Stimulated activated CD4-positive, alpha-beta T cell treated with anti-CD3 and anti-CD28 coated beads, Interleukin-2, amount 100 ng/mL, for 4 hours (primary cell): ENCODE data around the gene TGOLN2.
"Not testable (repeated sequence)": the region's sequence is repeated elsewhere in the genome, so short reads cannot be mapped to it uniquely, and the experiment has no call there.

Experiments
- DNase-seq: peaks from one replicate; pipeline ENCODE4 v3.0.0-alpha.2; 2020; ENCODE audit warnings: low read depth

Gene TGOLN2

DNA sequence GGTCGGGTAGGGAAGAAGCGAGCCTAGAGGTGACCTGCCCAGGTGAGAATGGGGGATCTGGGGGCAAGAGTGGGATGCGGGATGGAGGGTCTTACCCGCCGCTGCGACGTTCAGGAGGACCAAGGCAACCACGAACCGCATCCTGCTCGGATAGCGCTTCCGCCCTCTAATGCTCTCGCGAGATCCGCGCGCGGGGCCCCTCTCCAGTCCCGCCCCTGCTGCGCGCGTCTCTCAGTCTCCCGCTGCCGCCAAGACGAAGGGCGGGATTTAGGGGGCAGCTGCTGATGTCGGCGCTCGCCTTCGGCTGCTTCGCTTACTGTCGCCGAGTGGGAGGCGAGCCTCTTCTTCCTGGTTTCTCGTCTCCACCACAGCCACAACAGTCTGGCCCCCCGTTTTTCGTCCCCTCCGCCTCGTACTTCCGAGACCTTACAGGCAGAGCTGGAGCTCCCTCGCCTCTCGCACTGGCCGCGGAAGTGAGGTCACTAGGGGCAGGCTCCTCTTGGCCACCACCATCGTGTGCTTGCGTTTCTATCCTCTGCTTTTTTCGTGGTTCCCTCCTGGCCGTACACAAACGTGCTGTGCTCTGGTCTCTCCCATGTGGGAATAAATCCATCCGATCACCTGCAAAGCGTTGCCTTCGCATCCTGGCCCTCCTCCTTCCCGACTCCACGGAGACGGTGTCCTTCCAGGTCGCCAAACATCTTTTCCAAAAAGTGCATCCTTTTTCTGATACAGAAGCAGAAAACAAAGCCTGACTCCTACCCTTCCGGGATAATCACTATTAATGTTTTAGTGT is at the start of gene TGOLN2:
TSS of gene TGOLN2 (minus strand) at position 168 of the 796 bp plus-strand sequence. CDS start at position 141, 27 bp downstream.
- peak; percentile 91 for DNase-seq

GRCh38 chr2:85377083-85377482 is 49.3 kb upstream of the TGOLN2 start:
- no peak for DNase-seq

DNA sequence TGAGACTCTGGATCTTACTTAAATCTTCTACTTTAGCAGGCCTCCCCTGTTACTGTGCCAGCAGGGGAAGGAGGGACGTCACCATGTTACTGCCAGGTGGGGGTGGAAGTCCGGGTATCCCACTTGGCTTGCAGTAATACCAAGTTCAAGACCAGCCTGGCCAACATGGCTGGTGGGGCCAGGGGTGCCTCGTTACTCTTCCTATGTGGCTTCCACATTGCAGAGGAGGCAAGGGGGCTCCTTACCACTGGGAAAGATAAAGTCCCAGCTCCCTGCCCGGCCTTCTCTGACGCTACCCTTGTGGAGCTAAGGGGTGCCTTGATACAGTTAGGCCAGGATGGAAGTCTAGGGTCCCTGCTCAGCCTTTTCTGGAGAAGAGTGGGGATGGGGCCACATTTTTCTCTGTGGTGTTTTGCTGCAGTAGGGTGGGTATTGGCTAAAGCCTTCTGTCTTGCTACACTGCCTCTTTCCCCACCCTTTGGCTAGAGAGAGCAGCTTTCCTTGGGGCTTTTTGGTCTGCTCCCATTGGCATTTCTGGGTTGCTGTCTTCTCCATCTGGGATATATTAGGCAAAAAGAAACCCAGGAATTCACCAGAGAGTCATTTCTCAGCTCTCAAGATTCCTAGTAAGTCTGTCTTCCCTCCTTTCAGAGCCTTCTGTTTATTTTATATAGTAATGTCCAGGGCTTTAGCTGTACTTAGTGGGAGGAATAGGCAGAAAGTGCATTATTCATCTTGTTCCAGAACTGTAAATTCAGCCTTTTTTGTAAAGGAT is 48.7 kb upstream of the TGOLN2 start:
- no peak for DNase-seq

DNA sequence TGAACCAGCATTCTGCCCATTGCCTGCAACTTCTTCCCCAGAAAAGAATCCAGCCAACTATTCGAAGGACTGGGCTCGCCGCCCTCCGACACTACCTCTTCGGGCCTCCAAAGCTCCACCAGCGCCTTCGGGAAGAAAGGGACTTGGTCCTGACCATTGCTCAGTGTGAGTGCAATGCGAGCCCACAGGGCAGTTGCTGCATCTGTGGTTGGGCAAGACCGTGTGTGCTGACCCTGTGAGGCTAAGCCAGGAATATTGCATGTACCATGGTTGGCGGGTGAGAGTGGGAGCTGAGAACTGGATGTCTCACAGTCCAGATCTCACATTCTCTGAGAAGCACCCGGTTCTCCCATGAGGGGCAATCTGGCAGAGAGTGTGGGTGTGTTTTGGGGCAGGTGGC is 43.3 kb upstream of the TGOLN2 start:
- DNase-seq = no peak

GRCh38 chr2:85369500-85369899 is 41.7 kb upstream of the TGOLN2 start:
- DNase-seq = no peak

- DNase-seq = no peak
These were observed 41.1 kb upstream of the TGOLN2 start for GRCh38 chr2:85368921-85369320.

- no peak for DNase-seq
These were observed 39.4 kb upstream of the TGOLN2 start for GRCh38 chr2:85367180-85367579.

DNA sequence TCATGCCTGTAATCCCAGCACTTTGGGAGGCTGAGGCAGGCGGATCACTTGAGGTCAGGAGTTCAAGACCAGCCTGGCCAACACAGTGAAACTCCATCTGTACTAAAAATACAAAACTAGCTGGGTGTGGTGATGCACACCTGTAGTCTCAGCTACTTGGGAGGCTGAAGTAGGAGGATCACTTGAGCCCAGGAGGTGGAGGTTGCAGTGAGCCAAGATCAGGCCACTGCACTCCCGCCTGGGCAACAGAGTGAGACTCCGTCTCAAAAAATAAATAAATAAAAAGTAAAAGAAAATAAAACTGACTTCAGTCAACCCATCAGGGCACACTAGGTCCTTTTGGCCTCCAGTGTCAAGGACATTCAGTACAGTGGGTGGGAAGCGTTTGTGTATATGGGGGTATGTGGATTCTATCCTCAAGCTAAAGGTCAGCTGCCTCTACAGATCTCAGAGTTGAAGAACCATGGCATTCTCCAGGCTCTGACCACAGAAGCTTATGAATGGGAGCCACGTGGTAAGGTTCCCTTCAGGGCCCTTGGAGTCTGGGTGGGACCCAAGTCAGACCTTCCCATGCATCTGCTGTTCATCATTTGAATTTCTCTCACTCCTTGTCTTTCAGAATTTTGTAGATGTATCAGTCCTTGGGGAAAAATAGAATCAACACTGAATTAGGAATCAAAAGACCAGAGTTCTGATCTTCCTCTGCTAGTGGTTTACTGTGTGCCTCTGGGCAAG is 35.0 kb upstream of the TGOLN2 start:
- DNase-seq = not testable (repeated sequence)

GRCh38 chr2:85357736-85358135 is 29.9 kb upstream of the TGOLN2 start:
- DNase-seq = no peak

- no peak for DNase-seq
These were observed 28.4 kb upstream of the TGOLN2 start for GRCh38 chr2:85356186-85356585.

GRCh38 chr2:85355521-85355920 is 27.7 kb upstream of the TGOLN2 start:
- DNase-seq = no peak

- DNase-seq = no peak
These were observed 27.3 kb upstream of the TGOLN2 start for GRCh38 chr2:85355073-85355410.

- DNase-seq = peak; percentile 95
These were observed 26.7 kb upstream of the TGOLN2 start, which contains the start of the genes ELMOD3 and RETSAT for GRCh38 chr2:85354286-85355072. ELMOD3 (plus strand) TSS chr2:85354769; CDS start chr2:85357199, 2,430 bp downstream. RETSAT (minus strand) TSS chr2:85354528; CDS start chr2:85354507, 21 bp downstream.

GRCh38 chr2:85353876-85354285 is 26.1 kb upstream of the TGOLN2 start:
- DNase-seq = no peak

- DNase-seq = no peak
These were observed 19.8 kb upstream of the TGOLN2 start for GRCh38 chr2:85347599-85347998.

- no peak for DNase-seq
These were observed 16.7 kb upstream of the TGOLN2 start for GRCh38 chr2:85344356-85344954.

DNA sequence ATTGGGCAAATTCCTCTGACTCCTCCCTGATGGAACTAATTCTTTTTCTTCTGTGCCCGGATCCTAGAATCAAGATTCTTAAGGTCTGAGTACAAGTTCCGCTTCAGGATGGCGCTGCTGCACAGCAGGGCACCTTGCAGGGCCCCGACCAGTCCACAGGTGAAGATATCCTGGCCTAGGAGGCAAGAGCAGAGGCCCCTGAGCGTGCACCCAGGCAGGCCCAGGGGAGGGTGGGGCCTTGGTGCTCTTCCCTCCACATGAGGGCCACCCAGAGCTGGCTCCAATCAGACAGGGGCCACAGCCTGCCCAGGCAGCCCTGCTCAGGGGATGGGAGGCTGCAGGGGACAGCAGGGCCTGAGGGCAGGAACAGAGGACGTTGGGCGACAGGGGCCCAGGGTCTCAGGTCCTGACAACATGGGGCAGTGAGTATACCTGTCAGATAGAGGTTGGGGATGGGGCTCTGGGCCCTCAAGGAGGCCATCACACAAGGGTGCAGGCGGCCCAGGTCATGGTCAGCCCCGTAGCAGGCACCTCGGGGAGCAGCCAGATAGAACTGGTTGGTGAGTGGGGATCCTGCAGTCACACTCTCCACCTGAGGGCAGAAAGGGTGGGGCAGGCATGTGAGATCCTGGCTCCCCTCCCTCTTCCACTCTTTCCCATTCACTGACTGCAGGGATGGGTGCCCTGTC is 15.6 kb upstream of the TGOLN2 start:
- not testable (repeated sequence) for DNase-seq

DNA sequence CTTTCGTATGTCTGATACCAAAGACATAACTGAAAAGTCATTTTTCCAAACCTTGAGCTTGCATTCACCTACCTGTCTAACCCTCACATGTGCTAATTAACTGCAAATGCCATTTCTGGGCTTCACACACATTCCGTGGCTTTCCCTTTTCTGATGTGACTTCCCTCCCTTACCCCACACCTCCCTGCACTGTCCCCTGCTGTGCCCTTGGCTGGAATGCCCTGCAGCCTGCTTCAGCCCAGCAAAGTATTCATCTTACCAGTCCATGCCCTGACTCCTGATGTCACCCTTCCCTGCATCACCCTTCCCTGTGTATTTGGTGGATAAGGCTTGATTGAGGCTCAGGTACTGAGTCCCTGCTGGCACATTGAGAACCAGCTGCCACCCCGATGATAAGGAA is 14.4 kb upstream of the TGOLN2 start:
- DNase-seq = no peak

- DNase-seq = no peak
These were observed 13.7 kb upstream of the TGOLN2 start for GRCh38 chr2:85341269-85342029.
